ENCODE results near the gene AOX1. TPM values are rescaled to one million over a fixed set of nuclear protein-coding genes. Genes with fewer than 3 reads are reported as not detected.

AOX1 gene
- total RNA-seq, 4 donors from 2014 or later, result 47.2 to 144 (median 69.8) TPM

DNA sequence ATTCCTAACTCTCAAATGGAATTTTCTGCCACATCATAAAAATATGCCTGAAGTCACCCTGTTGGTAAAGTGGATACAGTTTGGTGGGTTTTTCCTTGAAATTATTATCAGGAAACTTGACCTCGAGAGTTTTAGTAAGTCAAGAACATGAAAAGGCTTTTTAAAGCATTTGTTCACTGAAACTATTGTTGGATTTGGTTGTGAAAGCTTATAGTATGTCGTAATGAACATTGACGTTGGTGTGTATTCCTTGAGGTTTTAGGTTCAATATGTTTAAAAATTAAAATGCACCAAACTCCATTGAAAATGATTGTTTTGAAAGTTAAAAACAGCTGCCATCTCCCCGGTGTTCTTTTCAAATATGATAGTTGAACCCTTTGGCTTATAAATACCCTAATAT is 30.8 kb downstream of the AOX1 start:
- no peak for DNase-seq
- Histone ChIP-seq H3K4me1 (no peaks in the 10 kb centered on the region), H3K9me3 (no peaks in the 10 kb centered on the region), H3K36me3 (no peaks in the 10 kb centered on the region), H3K27ac (no peak overlapping the region), H3K4me3 (replicated peaks in 1 of 3) (no peak overlapping the region), H3K27me3 (no peaks in the 10 kb centered on the region)
- no peak for TF ChIP-seq POLR2A (IDR thresholded peaks at IDR 0.05)
- TF ChIP-seq, protein P1, sequence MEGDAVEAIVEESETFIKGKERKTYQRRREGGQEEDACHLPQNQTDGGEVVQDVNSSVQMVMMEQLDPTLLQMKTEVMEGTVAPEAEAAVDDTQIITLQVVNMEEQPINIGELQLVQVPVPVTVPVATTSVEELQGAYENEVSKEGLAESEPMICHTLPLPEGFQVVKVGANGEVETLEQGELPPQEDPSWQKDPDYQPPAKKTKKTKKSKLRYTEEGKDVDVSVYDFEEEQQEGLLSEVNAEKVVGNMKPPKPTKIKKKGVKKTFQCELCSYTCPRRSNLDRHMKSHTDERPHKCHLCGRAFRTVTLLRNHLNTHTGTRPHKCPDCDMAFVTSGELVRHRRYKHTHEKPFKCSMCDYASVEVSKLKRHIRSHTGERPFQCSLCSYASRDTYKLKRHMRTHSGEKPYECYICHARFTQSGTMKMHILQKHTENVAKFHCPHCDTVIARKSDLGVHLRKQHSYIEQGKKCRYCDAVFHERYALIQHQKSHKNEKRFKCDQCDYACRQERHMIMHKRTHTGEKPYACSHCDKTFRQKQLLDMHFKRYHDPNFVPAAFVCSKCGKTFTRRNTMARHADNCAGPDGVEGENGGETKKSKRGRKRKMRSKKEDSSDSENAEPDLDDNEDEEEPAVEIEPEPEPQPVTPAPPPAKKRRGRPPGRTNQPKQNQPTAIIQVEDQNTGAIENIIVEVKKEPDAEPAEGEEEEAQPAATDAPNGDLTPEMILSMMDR (IDR thresholded peaks at IDR 0.05), result no peak
- 84 to 88% methylated on average over 4 of the region's 4 CpGs for WGBS, 2 donors
- intact Hi-C loops (cut with DNase I), result no loop called here

GRCh38 chr2:200617156-200618053 is 31.6 kb downstream of the AOX1 start:
- DNase-seq, result no peak
- no peak overlapping the region for H3K4me3 ChIP-seq (replicated peaks in 1 of 3)
- TF ChIP-seq, protein P1 (IDR thresholded peaks at IDR 0.05), result no peak
- TF ChIP-seq POLR2A (IDR thresholded peaks at IDR 0.05), result no peak
- no peak overlapping the region for H3K27ac ChIP-seq
- no peaks in the 10 kb centered on the region for H3K9me3 ChIP-seq
- WGBS, 2 donors, result 66 to 73% methylated on average over 6 of the region's 6 CpGs
- H3K27me3 ChIP-seq, result no peaks in the 10 kb centered on the region
- no peaks in the 10 kb centered on the region for H3K4me1 ChIP-seq
- H3K36me3 ChIP-seq, result no peaks in the 10 kb centered on the region
- intact Hi-C loops (cut with DNase I), result no loop called here

- Histone ChIP-seq H3K27ac (no peak overlapping the region), H3K27me3 (no peaks in the 10 kb centered on the region), H3K4me3 (replicated peaks in 1 of 3) (no peak overlapping the region), H3K9me3 (no peaks in the 10 kb centered on the region), H3K36me3 (no peaks in the 10 kb centered on the region), H3K4me1 (no peaks in the 10 kb centered on the region)
- intact Hi-C loops (cut with DNase I), result no loop called here
- DNase-seq, result no peak
- WGBS, 2 donors, result 71 to 87% methylated on average over 3 of the region's 3 CpGs
- TF ChIP-seq POLR2A (IDR thresholded peaks at IDR 0.05), result no peak
- TF ChIP-seq, protein P1 (IDR thresholded peaks at IDR 0.05), result no peak
Observed at GRCh38 chr2:200618054-200618419, 32.2 kb downstream of the AOX1 start.

DNA sequence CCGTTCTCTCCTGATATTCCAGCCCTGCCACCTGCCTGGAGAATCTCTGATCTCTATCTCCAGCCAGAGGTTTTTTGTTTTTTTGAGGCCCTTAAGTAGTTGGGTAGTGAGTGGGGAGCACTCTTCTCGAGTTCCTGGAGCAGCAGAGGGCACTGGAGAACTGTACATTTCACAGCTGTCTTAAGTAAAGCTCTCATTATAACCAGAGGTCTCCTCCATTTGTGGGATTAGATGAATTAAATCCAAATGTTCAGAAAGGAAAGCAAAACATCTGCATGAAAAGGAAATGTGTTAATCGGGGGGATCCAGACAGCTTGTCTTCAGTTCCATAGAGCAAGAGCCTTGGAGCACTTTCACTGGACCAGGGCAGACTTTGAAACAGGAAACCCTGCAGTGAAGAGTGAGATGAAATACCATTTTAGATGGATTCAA is 32.8 kb downstream of the AOX1 start:
- intact Hi-C loops (cut with DNase I), result no loop called here
- no peaks in the 10 kb centered on the region for H3K9me3 ChIP-seq
- DNase-seq, result no peak
- no peaks in the 10 kb centered on the region for H3K36me3 ChIP-seq
- no peaks in the 10 kb centered on the region for H3K27me3 ChIP-seq
- 19 to 25% methylated on average over 3 of the region's 3 CpGs for WGBS, 2 donors
- no peak overlapping the region for H3K27ac ChIP-seq
- no peak overlapping the region for H3K4me3 ChIP-seq (replicated peaks in 1 of 3)
- H3K4me1 ChIP-seq, result no peaks in the 10 kb centered on the region
- TF ChIP-seq, protein P1 (IDR thresholded peaks at IDR 0.05), result no peak
- TF ChIP-seq POLR2A (IDR thresholded peaks at IDR 0.05), result no peak

DNA sequence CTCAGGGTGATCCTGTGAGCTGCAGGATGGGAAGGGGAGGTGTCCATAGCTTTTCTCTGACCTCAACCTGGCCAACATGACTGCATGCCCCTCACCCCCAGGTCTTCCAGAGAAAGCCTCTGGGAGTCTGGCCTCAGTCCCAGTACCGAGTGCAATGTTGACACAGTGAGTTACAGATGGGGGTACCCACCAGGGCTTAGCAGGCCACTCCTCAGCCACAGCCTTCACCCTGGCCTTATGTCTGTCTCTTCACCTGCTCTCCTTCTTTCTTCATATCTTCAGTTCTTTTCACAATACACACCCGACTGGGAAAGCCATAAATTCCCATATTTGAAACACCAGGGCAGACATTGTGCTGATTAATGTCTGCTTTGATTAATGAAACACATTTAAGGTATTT is 33.5 kb downstream of the AOX1 start:
- DNase-seq, result peak; percentile 24 to 34
- no peak for TF ChIP-seq POLR2A (IDR thresholded peaks at IDR 0.05)
- H3K27me3 ChIP-seq, result no peaks in the 10 kb centered on the region
- H3K36me3 ChIP-seq, result no peaks in the 10 kb centered on the region
- H3K9me3 ChIP-seq, result no peaks in the 10 kb centered on the region
- intact Hi-C loops (cut with DNase I), result no loop called here
- WGBS, 2 donors, result 42 to 54% methylated on average over 2 of the region's 2 CpGs
- H3K4me1 ChIP-seq, result no peaks in the 10 kb centered on the region
- H3K27ac ChIP-seq, result no peak overlapping the region
- H3K4me3 ChIP-seq (replicated peaks in 1 of 3), result no peak overlapping the region

Data from thyroid gland (tissue), 4 donors.